PC-3 (cell line): ENCODE data around the gene ZFPM1. TPM values are rescaled to one million over a fixed set of nuclear protein-coding genes. Genes with fewer than 3 reads are reported as not detected.
A peak's percentile ranks its signal among the peaks of the same experiment; 100 is the strongest.

Experiments
- ATAC-seq: fragments of 200-7000 bp; cut with Tn5 transposase; 2 replicates; pipeline ENCODE4 v1.9.1; 2020; ENCODE audit warnings: mild to moderate bottlenecking, moderate library complexity
- BruUV-seq: library from RNA; stranded (reverse); fragments of 400-500 nt; replicated peaks from 2 replicates; lab custom pipeline; 2021; lab: Mats Ljungman, UMichigan
- CTCF ChIA-PET: fragments of 300-600 bp; sonication (Branson Sonifier 250); formaldehyde crosslinking; loops from one replicate; lab custom pipeline; 2022; ENCODE audit warnings: antibody characterized with exemption; lab: Charles Lee
- POLR2A ChIA-PET: fragments of 300-600 bp; sonication (Branson Sonifier 250); formaldehyde crosslinking; loops from one replicate; lab custom pipeline; 2022; ENCODE audit warnings: antibody characterized with exemption; ENCODE audit not compliant: unreplicated experiment; lab: Charles Lee
- DNase-seq: peaks from one replicate; pipeline ENCODE4 v3.0.0-alpha.2; 2015
- H2AFZ ChIP-seq: fragments of 300-600 bp; sonication (generic); 2 replicates; pipeline ENCODE4 v1.6.0; 2016; ENCODE audit warnings: antibody characterized with exemption, low read length
- H3F3A ChIP-seq: fragments of 300-600 bp; sonication (generic); one replicate; pipeline ENCODE4 v1.6.0; 2017; ENCODE audit warnings: antibody characterized with exemption, low read length, control low read depth, mild to moderate bottlenecking; ENCODE audit not compliant: unreplicated experiment
- H3K27ac ChIP-seq: fragments of 300-600 bp; sonication (generic); 2 replicates; pipeline ENCODE4 v1.5.1; 2016; ENCODE audit warnings: mild to moderate bottlenecking, low read length
- H3K27me3 ChIP-seq: fragments of 300-600 bp; sonication (generic); 2 replicates; pipeline ENCODE4 v1.6.1; 2016; ENCODE audit warnings: low read length, mixed read lengths
- H3K36me3 ChIP-seq: fragments of 300-600 bp; sonication (generic); 2 replicates; pipeline ENCODE4 v1.6.1; 2016; ENCODE audit warnings: low read depth, mixed run types, low read length, mixed read lengths
- H3K4me1 ChIP-seq: fragments of 300-600 bp; sonication (generic); 2 replicates; pipeline ENCODE4 v1.5.1; 2016; ENCODE audit warnings: low read length; ENCODE audit not compliant: insufficient read depth
- H3K4me2 ChIP-seq: fragments of 300-600 bp; sonication (generic); 2 replicates; pipeline ENCODE4 v1.6.0; 2016; ENCODE audit warnings: low read length
- H3K4me3 ChIP-seq: fragments of 300-600 bp; sonication (generic); 2 replicates; pipeline ENCODE4 v1.5.1; 2016; ENCODE audit warnings: mild to moderate bottlenecking, low read length, mixed read lengths
- H3K79me2 ChIP-seq: fragments of 300-600 bp; sonication (generic); 2 replicates; pipeline ENCODE4 v1.6.1; 2017; ENCODE audit warnings: low read length, mixed read lengths
- H3K9ac ChIP-seq: fragments of 300-600 bp; sonication (generic); 2 replicates; pipeline ENCODE4 v1.6.0; 2016; ENCODE audit warnings: mild to moderate bottlenecking, low read length
- H3K9me2 ChIP-seq: fragments of 300-600 bp; sonication (generic); replicated peaks from 2 replicates; pipeline ENCODE4 v1.6.1; 2016; ENCODE audit warnings: mixed run types, low read length, mixed read lengths
- H3K9me3 ChIP-seq: fragments of 300-600 bp; sonication (generic); 2 replicates; pipeline ENCODE4 v1.6.1; 2016; ENCODE audit warnings: low read length, mixed read lengths
- H4K20me1 ChIP-seq: fragments of 300-600 bp; sonication (generic); 2 replicates; pipeline ENCODE4 v1.6.1; 2016; ENCODE audit warnings: low read length, mixed read lengths
- EZH2 ChIP-seq: fragments of 300-600 bp; sonication (generic); IDR thresholded peaks from one replicate; pipeline ENCODE4 v1.6.1; 2017; ENCODE audit warnings: antibody characterized with exemption, mild to moderate bottlenecking, low read length; ENCODE audit not compliant: unreplicated experiment
- EZH2phosphoT487 ChIP-seq: fragments of 300-600 bp; sonication (generic); IDR thresholded peaks from 2 replicates; pipeline ENCODE4 v1.6.1; 2018; ENCODE audit warnings: mild to moderate bottlenecking, antibody characterized with exemption, low read length, borderline replicate concordance
- intact Hi-C: fragments of 100-400 bp; cut with micrococcal nuclease; formaldehyde crosslinking; loops from 2 replicates; pipeline ENCODE4 v1.9.0; 2023
- total RNA-seq: library from RNA; depleted of rRNA; stranded (reverse); fragments of >200 nt; gene quantifications from 2 replicates; pipeline ENCODE4 v1.2.3, GENCODE V29; 2014
- TF ChIP-seq, protein P1 (sequence below): fragments of 300-600 bp; sonication (generic); conservative IDR thresholded peaks from 2 replicates; pipeline ENCODE4 v1.5.1; 2017; ENCODE audit warnings: antibody characterized with exemption, low read depth, mild to moderate bottlenecking, low read length

ZFPM1 gene
- total RNA-seq, 1 experiment from 2014 or later = 4.6 TPM

- no peaks in the 10 kb centered on the region for H3F3A ChIP-seq
- TF ChIP-seq EZH2phosphoT487 (no peak), EZH2 (no peak)
- TF ChIP-seq, protein P1, sequence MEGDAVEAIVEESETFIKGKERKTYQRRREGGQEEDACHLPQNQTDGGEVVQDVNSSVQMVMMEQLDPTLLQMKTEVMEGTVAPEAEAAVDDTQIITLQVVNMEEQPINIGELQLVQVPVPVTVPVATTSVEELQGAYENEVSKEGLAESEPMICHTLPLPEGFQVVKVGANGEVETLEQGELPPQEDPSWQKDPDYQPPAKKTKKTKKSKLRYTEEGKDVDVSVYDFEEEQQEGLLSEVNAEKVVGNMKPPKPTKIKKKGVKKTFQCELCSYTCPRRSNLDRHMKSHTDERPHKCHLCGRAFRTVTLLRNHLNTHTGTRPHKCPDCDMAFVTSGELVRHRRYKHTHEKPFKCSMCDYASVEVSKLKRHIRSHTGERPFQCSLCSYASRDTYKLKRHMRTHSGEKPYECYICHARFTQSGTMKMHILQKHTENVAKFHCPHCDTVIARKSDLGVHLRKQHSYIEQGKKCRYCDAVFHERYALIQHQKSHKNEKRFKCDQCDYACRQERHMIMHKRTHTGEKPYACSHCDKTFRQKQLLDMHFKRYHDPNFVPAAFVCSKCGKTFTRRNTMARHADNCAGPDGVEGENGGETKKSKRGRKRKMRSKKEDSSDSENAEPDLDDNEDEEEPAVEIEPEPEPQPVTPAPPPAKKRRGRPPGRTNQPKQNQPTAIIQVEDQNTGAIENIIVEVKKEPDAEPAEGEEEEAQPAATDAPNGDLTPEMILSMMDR = no peak
- ATAC-seq (no peak), DNase-seq (no peak)
- no peak overlapping the region for H2AFZ ChIP-seq
- no peak overlapping the region for H3K27ac ChIP-seq
- H3K9me3 ChIP-seq = no peaks in the 10 kb centered on the region
- intact Hi-C loops = loop anchor here (10.0 kb wide), 1 partner anchor 83 kb away; no protein-coding TSS in a partner anchor
- H3K27me3 ChIP-seq = no peaks in the 10 kb centered on the region
- peaks cover 9% of the 10 kb centered on the region; the same call in 1 of the 2 replicates for H3K4me1 ChIP-seq
- ChIA-PET POLR2A (no interaction called here), CTCF (no interaction called here)
- no peak overlapping the region for H3K9ac ChIP-seq
- no peaks in the 10 kb centered on the region for H4K20me1 ChIP-seq
- no peaks in the 10 kb centered on the region for H3K36me3 ChIP-seq
- no peak overlapping the region for H3K4me2 ChIP-seq
- no TSS peak for BruUV-seq
- no peak overlapping the region for H3K4me3 ChIP-seq
- H3K9me2 ChIP-seq = no peaks in the 10 kb centered on the region
- no peaks in the 10 kb centered on the region for H3K79me2 ChIP-seq
These were observed 11.6 kb upstream of the ZFPM1 start for GRCh38 chr16:88441460-88441859.

DNA sequence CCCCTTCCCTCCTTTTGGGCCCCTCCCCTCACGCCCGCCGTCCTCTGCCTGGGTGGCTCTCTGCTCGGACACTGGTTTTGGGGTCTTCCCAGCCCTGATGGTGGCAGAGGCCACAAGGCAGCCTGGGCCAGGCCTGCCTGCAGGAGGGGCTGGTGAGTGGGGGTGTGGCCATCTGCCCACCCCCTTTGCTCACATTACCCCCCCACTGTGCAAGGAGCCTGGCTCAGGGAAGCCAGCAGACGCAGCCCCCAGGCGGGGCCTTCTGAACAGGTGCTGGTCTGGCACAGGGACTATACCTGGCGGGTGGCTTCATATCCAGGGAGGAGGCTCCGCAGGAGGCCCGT lies 10.7 kb upstream of the ZFPM1 start:
- ATAC-seq (peak; percentile 3; the same call in 1 of the 2 replicates), DNase-seq (no peak)
- Histone ChIP-seq H3F3A (no peaks in the 10 kb centered on the region), H4K20me1 (no peaks in the 10 kb centered on the region), H3K4me1 (peaks cover 9% of the 10 kb centered on the region; the same call in 1 of the 2 replicates), H3K9me2 (no peaks in the 10 kb centered on the region), H3K4me3 (peak overlapping the region; percentile 40; the same call in 1 of the 2 replicates), H3K36me3 (no peaks in the 10 kb centered on the region), H2AFZ (peak overlapping the region; percentile 68), H3K9me3 (no peaks in the 10 kb centered on the region), H3K27ac (no peak overlapping the region), H3K79me2 (no peaks in the 10 kb centered on the region), H3K9ac (no peak overlapping the region), H3K27me3 (no peaks in the 10 kb centered on the region), H3K4me2 (peak overlapping the region; percentile 75)
- TF ChIP-seq, protein P1 = no peak
- TF ChIP-seq EZH2phosphoT487 = no peak
- TF ChIP-seq EZH2 = no peak
- CTCF ChIA-PET = no interaction called here
- intact Hi-C loops = loop anchor here (2.0 to 10.0 kb wide), 2 partner anchors 82 to 118 kb away; no protein-coding TSS in a partner anchor
- POLR2A ChIA-PET = no interaction called here
- no TSS peak for BruUV-seq
